Activated naive CD4-positive, alpha-beta T cell treated with anti-CD3 and anti-CD28 coated beads for 36 hours (primary cell): ENCODE measurements around the gene ZNRF3. TPM values are rescaled to one million over a fixed set of nuclear protein-coding genes. Genes with fewer than 3 reads are reported as not detected.
A peak's percentile ranks its signal among the peaks of the same experiment; 100 is the strongest.
"Not testable (repeated sequence)": the region's sequence is repeated elsewhere in the genome, so short reads cannot be mapped to it uniquely, and the experiment has no call there.

Experiments used
- CTCF ChIA-PET: fragments of 350-600 bp; sonication (Branson Sonifier 250); formaldehyde crosslinking; loops from one replicate; lab custom pipeline; 2021; ENCODE audit warnings: antibody characterized with exemption; lab: Charles Lee
- DNase-seq: peaks from one replicate; pipeline ENCODE4 v3.0.0-alpha.2; 2020
- H3K27ac Mint-ChIP-seq: one replicate; pipeline ENCODE4 v1.8.0; 2021; ENCODE audit warnings: mild to moderate bottlenecking, mixed read lengths
- H3K27me3 Mint-ChIP-seq: one replicate; pipeline ENCODE4 v1.8.0; 2021; ENCODE audit warnings: low read depth, mixed read lengths
- H3K36me3 Mint-ChIP-seq: one replicate; pipeline ENCODE4 v1.8.0; 2021; ENCODE audit warnings: low read depth, mixed read lengths
- H3K4me1 Mint-ChIP-seq: one replicate; pipeline ENCODE4 v1.8.0; 2021; ENCODE audit warnings: low read depth, mixed read lengths
- H3K4me3 Mint-ChIP-seq: one replicate; pipeline ENCODE4 v1.8.0; 2021; ENCODE audit warnings: mild to moderate bottlenecking, moderate library complexity, mixed read lengths
- H3K9me3 Mint-ChIP-seq: one replicate; pipeline ENCODE4 v1.8.0; 2021; ENCODE audit warnings: mixed read lengths
- intact Hi-C: fragments of 100-400 bp; cut with micrococcal nuclease; formaldehyde crosslinking; loops from one replicate; pipeline ENCODE4 v1.15.1; 2023
- total RNA-seq, 2 experiments: library from RNA; stranded (reverse); gene quantifications; one replicate each; pipeline ENCODE4 v1.2.3, GENCODE V29; 2021

The ZNRF3 gene
- total RNA-seq, 2 experiments from 2014 or later: 1.6 to 2.2 TPM

DNA sequence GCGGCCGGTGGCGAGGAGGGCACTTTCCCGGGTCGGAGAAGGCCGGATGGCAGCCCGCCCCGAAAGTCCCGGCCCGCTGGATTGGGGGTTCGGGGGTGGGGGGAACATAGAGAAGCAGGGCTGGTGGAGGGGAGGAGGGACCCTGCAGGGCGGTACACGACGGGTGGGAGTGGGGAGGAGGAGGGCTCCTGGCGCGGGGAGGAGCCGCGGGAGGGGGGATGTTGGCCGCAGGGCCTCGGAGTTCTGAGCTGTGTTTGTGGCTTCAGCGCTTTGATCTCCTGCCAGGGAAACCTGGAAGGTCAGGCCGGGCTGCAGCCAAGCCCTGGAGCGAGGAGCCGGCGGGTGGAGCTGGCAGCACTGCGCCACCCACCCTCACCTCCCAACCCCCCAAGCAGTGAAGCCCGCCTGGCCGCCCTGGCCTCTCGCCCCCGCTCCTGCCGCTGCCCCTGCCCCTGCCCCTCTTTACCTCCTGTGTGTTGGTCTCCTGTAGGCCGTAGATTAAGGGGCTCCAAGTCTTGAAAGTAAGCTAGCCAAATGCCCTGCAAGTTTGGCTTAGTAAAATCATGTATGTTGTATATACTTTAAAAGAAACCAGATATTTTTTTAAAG is 147.3 kb downstream of the ZNRF3 start:
- H3K4me1 Mint-ChIP-seq: peaks cover 17% of the 10 kb centered on the region
- CTCF ChIA-PET: interaction anchor here (1.4 kb wide), 1 partner anchor 9 kb away, joined by 3 read pairs; no protein-coding TSS in a partner anchor
- H3K9me3 Mint-ChIP-seq: no peaks in the 10 kb centered on the region
- intact Hi-C loops: no loop called here
- H3K27me3 Mint-ChIP-seq: peaks cover 36% of the 10 kb centered on the region
- peak overlapping the region; percentile 38 for H3K4me3 Mint-ChIP-seq
- no peak overlapping the region for H3K27ac Mint-ChIP-seq
- peak; percentile 20 for DNase-seq
- H3K36me3 Mint-ChIP-seq: peaks cover 2% of the 10 kb centered on the region

DNA sequence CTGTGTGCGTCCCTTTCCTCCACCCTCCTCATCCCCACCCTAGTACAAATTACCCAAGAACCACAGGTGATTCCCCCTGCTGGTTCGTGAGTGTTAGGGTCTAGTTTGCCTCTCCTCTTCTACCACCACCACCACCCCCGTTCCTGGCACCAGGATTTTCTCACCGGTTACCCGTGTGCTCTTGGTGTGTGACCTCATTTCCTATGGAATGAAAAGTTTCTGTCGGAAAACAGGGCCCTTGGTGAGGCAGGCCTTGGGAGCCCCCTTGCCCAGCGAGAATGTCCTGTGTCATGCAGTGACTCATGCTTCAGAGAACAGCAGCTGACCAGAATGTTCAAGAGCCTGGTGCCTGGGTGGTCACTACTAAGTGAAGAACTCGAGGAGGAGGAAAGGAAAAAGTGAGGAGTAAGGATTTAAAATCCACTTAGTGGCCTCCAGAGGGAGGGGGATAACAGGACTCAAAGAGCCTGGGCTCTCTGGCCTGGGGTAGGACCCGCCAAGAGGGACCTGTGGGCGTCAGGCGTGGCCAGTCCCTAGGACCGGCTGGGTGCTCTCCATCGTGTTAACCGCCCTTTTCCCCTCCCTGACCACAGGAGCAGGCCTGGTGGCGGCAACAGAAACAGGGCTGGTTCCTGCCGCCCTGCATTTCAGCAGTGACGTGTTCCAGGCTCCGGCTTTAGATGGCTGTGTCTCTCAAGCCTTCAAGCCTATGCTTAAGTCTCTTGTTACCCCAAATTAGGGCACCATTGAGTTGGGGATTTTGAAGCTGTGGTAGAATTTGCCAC is 148.0 kb downstream of the ZNRF3 start:
- H3K4me3 Mint-ChIP-seq: no peak overlapping the region
- no peak for DNase-seq
- peaks cover 2% of the 10 kb centered on the region for H3K36me3 Mint-ChIP-seq
- no peak overlapping the region for H3K27ac Mint-ChIP-seq
- CTCF ChIA-PET: interaction anchor here (0.7 to 1.4 kb wide), 2 partner anchors 9 to 214 kb away, joined by 3 read pairs; no protein-coding TSS in a partner anchor
- peaks cover 17% of the 10 kb centered on the region for H3K4me1 Mint-ChIP-seq
- intact Hi-C loops: no loop called here
- peaks cover 36% of the 10 kb centered on the region for H3K27me3 Mint-ChIP-seq
- H3K9me3 Mint-ChIP-seq: no peaks in the 10 kb centered on the region

DNA sequence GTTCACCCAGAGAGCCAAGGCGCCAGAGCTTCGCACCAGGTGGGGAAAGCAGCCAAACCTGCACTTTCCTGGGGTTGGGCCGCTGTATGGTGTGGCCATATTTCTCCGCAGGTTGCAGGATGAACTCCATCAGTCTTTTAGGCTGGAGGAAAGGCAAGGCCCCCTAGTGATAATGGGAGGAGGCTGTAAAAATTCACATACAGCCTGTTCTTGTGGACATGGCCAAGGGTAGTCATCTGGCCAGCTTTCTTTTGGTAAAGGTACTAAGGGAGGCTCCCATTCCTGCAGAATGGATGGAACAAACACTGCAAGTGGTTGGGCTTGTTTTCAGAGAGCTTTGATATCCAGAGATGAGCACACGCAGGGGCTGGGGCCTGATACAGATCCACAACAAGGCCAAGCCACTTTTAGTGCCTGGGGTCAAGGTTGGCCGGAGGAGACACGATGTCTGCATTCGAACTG is 148.7 kb downstream of the ZNRF3 start:
- DNase-seq: no peak
- Mint-ChIP-seq H3K9me3 (no peaks in the 10 kb centered on the region), H3K27me3 (peaks cover 36% of the 10 kb centered on the region), H3K4me3 (no peak overlapping the region), H3K36me3 (peaks cover 2% of the 10 kb centered on the region), H3K27ac (no peak overlapping the region), H3K4me1 (peaks cover 17% of the 10 kb centered on the region)
- CTCF ChIA-PET: interaction anchor here (0.7 to 1.4 kb wide), 2 partner anchors 8 to 214 kb away, joined by 3 read pairs; no protein-coding TSS in a partner anchor
- intact Hi-C loops: no loop called here

DNA sequence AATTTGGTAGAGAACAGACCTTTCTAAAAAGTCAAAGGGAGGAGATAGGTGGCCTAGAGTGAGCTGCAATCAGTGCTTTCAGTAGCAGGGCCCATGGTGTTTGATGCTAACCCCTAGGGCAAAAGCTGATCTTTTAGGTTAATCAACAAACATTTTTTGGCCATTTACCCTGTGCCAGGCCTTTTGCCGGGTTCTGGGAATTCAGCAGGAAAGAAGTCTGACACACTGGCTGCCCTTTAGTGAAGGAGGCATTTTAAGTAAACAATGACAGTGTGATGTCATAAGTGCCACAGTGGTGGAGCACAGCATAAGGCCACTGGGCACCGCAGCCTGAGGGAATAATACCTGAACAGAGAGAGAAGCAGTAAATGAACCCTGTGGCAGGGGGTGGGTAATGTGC is 149.2 kb downstream of the ZNRF3 start:
- Mint-ChIP-seq H3K27me3 (peaks cover 33% of the 10 kb centered on the region), H3K4me1 (peaks cover 17% of the 10 kb centered on the region), H3K36me3 (peaks cover 2% of the 10 kb centered on the region), H3K4me3 (no peak overlapping the region), H3K9me3 (no peaks in the 10 kb centered on the region), H3K27ac (no peak overlapping the region)
- DNase-seq: no peak
- CTCF ChIA-PET: no interaction called here
- intact Hi-C loops: no loop called here

DNA sequence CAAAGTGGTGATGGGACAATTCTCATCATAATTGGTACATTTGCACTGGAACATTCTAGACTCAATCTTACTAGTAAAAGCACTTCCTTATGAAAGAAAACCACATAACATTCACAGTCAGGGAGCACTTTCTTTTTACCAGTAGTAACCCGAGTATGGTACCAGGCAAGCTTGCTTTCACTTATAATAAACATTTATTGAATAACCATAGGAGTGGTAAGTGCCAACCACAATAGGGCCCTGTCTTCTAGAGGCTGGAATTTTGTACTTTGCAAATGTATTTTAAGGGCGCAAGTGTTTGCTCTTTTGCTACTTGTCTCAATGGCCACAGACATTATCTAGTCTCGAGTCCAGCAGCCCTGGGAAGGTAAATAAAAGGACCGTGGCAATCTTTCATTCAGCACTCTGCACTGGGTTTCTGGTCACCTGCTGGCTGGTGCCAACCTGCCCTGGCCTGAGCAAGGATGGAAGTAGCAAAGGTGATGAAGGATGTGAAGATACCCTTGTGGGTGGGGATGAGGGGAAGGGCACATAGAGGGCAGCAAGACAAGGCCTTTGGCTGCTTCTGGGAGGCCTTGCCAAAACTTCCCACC is 154.1 kb downstream of the ZNRF3 start:
- no peaks in the 10 kb centered on the region for H3K36me3 Mint-ChIP-seq
- no peak for DNase-seq
- no peaks in the 10 kb centered on the region for H3K4me1 Mint-ChIP-seq
- CTCF ChIA-PET: interaction anchor here (0.6 to 5.0 kb wide), 4 partner anchors 180 to 437 kb away, joined by 3 to 54 read pairs (median 7); no protein-coding TSS in a partner anchor
- peaks cover 5% of the 10 kb centered on the region for H3K27me3 Mint-ChIP-seq
- H3K4me3 Mint-ChIP-seq: no peak overlapping the region
- no peaks in the 10 kb centered on the region for H3K9me3 Mint-ChIP-seq
- intact Hi-C loops: no loop called here
- no peak overlapping the region for H3K27ac Mint-ChIP-seq

DNA sequence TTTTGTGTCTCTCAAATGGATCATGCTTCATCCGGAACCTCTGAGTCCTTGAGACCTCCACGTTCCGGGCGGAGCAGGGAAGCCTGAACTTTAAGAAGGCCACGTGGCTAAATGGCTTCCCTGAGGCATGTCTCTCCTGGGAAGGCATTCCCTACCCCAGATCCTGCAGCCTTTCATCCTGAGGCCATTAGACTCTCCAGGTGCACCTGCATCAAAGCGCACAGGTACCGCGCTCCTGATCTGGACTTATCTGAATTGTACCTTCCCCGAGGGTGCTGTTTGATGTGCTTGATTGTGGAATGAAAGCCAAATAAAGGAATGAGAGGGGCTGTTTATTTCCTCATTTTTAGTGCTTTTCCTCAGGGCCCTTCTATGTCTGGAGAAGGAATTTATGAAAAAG is 155.8 kb downstream of the ZNRF3 start:
- Mint-ChIP-seq H3K9me3 (no peaks in the 10 kb centered on the region), H3K4me3 (no peak overlapping the region), H3K4me1 (no peaks in the 10 kb centered on the region), H3K36me3 (no peaks in the 10 kb centered on the region), H3K27me3 (peaks cover 2% of the 10 kb centered on the region), H3K27ac (no peak overlapping the region)
- intact Hi-C loops: no loop called here
- DNase-seq: no peak
- CTCF ChIA-PET: interaction anchor here (0.6 to 5.0 kb wide), 11 partner anchors 12 to 438 kb away, joined by 3 to 54 read pairs (median 7); no protein-coding TSS in a partner anchor

DNA sequence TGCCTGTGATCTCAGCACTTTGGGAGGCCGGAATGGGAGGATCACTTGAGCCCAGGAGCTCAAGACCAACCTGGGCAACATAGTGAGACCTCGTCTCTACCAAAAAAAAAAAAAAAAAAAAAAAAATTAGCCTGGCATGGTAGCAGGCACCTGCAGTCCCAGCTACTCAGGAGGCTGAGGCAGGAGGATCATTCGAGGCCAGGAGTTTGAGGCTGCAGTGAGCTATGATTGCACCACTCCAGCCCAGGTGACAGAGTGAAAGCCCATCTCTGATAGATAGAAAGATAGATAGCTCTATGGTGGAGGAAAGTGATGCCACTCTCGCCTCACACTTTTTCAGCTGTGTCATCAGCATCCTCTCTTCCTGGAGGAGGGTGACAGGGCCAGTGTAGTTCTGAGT is 156.3 kb downstream of the ZNRF3 start:
- intact Hi-C loops: loop anchor here (1.0 to 5.0 kb wide), 3 partner anchors 184 to 438 kb away; no protein-coding TSS in a partner anchor
- not testable (repeated sequence) for DNase-seq, H3K27me3 Mint-ChIP-seq

DNA sequence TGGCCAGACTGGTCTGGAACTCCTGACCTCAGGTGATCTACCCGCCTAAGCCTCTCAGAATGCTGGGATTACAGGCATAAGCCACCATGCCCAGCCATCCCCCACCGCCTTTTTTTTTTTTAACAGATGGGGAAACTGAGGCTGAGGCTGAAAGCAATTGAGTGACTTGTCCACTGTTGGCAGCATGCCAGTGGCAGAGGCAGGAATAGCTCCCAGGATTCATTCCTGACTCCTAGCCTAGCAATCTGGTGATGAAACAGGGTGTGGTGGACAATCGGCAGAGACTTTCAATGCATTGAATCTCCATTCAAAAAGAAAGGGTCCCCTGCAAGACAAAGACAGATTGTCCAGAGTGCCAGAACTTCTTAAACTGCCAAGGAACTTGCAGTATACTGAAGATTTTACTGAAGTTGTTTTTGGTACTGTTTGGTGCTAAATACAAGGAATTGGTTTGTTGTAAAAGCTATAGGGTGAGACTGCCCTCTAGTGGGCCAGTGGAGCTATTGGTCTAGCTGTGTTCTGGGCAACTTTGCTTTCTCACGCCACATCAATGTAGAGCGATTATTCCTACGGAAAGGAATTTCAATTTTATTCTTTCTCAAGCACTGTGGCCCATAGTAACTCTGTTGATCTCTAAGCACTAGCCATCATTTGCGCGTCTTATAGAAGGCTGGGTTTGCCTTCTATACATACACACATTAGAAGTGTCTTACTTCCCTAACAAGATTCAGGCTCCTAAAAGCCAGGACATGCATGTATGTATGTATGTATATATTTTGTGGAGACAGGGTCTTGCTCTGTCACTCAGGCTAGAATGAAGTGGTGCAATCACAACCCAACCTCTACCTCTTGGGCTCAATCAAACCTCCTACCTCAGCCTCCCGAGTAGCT is 157.3 kb downstream of the ZNRF3 start:
- DNase-seq: peak; percentile 80

More for the DNA sequence above, 156.3 kb downstream of the ZNRF3 start:
- H3K4me1 Mint-ChIP-seq, H3K9me3 Mint-ChIP-seq, H3K4me3 Mint-ChIP-seq, H3K27ac Mint-ChIP-seq, H3K36me3 Mint-ChIP-seq: not testable (repeated sequence)
- CTCF ChIA-PET: interaction anchor here (0.6 to 5.0 kb wide), 17 partner anchors 9 to 438 kb away, joined by 3 to 54 read pairs (median 6); no protein-coding TSS in a partner anchor

DNA sequence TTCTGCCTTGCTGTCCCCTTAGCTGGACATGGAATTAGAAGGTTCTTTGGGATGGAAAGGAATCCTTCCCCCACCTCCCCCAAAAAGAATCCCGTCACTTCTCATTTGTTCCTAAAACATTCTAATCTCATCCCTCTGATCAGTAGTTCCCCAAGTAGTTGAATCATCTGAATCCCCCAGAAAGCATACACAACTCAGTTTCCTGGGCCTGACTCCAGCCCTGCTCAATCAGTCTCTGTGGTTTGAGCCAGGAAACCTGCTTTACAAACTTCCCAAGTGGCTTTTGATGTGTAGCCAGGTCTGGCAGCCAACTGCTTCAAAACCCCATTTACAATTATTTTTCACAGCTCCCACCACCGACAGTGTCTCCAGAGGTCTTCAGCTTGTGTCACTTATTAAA is 158.0 kb downstream of the ZNRF3 start:
- CTCF ChIA-PET: interaction anchor here (0.6 to 5.0 kb wide), 19 partner anchors 13 to 440 kb away, joined by 3 to 54 read pairs (median 5); no protein-coding TSS in a partner anchor
- Mint-ChIP-seq H3K27me3 (peaks cover 2% of the 10 kb centered on the region), H3K4me3 (no peak overlapping the region), H3K27ac (no peak overlapping the region), H3K9me3 (no peaks in the 10 kb centered on the region), H3K4me1 (no peaks in the 10 kb centered on the region), H3K36me3 (peaks cover 1% of the 10 kb centered on the region)
- no peak for DNase-seq
- intact Hi-C loops: loop anchor here (5.0 kb wide), 1 partner anchor 206 kb away; no protein-coding TSS in a partner anchor

More for the DNA sequence above, 157.3 kb downstream of the ZNRF3 start:
- peaks cover 2% of the 10 kb centered on the region for H3K27me3 Mint-ChIP-seq
- H3K27ac Mint-ChIP-seq: no peak overlapping the region
- CTCF ChIA-PET: interaction anchor here (0.6 to 5.0 kb wide), 31 partner anchors 9 to 466 kb away, joined by 3 to 54 read pairs (median 4); partner anchors contain the start of gene ZNRF3
- H3K36me3 Mint-ChIP-seq: no peaks in the 10 kb centered on the region
- intact Hi-C loops: loop anchor here (1.0 to 5.0 kb wide), 3 partner anchors 185 to 439 kb away; no protein-coding TSS in a partner anchor
- H3K9me3 Mint-ChIP-seq: no peaks in the 10 kb centered on the region
- H3K4me1 Mint-ChIP-seq: no peaks in the 10 kb centered on the region
- H3K4me3 Mint-ChIP-seq: no peak overlapping the region

DNA sequence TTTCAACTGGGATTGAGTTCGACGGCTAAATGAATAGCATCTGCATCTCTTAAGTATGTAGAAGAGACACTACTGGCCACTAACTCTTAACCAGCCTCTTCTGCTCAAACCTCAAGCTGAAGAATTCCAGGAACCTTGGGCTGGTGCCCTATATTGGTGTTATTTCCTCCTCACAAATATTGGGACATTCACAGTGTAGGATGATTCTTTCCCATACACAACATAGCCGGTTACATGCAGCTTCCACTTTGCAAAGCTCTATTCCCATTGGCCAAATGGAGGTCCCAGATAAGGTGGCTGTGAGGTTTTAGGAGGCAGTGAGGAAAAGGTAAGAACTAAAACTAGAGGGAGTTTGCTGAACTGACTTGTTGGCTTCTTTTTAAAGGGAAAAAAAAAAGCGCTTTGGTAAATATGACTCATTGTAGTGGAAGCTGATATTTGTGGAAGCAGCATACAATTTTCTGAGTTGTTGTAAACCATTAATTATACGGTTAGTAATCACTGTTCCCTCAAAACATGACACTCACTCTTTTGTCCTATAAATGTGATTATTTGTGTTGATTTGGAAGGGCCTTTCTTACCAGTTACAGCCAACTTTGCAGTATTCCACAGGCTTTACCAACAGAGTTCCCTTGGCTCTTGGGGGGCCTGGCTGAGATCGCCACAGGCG is 160.7 kb downstream of the ZNRF3 start:
- H3K4me1 Mint-ChIP-seq: no peaks in the 10 kb centered on the region

More for the DNA sequence above, 160.7 kb downstream of the ZNRF3 start:
- CTCF ChIA-PET: interaction anchor here (0.6 to 2.6 kb wide), 2 partner anchors 188 to 241 kb away, joined by 3 to 10 read pairs; no protein-coding TSS in a partner anchor
- intact Hi-C loops: loop anchor here (5.0 kb wide), 1 partner anchor 203 kb away; no protein-coding TSS in a partner anchor
- Mint-ChIP-seq H3K4me3 (no peak overlapping the region), H3K36me3 (peaks cover 7% of the 10 kb centered on the region), H3K27me3 (peaks cover 2% of the 10 kb centered on the region), H3K27ac (no peak overlapping the region), H3K9me3 (no peaks in the 10 kb centered on the region)
- no peak for DNase-seq
